Suprapubic skin (tissue), 4 donors: Measurements from ENCODE around the gene HOXD12.

Experiments used
- CTCF ChIP-seq, 2 donors: fragments of 200-600 bp in 1 of 2; fragments of 450-650 bp in 1 of 2; sonication (generic) in 1 of 2; IDR thresholded peaks; one replicate each; pipeline ENCODE4 v1.5.1; 2016 to 2019; ENCODE audit warnings: antibody characterized with exemption in 2 of 2, mild to moderate bottlenecking in 1 of 2, moderate library complexity in 1 of 2
- EP300 ChIP-seq: sonication (generic); formaldehyde crosslinking; IDR thresholded peaks from one replicate; pipeline ENCODE4 v1.6.1; 2017; ENCODE audit warnings: antibody characterized with exemption
- POLR2A ChIP-seq, 2 donors: fragments of 450-650 bp; IDR thresholded peaks; one replicate each; pipeline ENCODE4 v1.6.1; 2017; ENCODE audit warnings: antibody characterized with exemption in 2 of 2, mild to moderate bottlenecking in 2 of 2, moderate library complexity in 2 of 2
- POLR2AphosphoS5 ChIP-seq, 3 donors: sonication (generic); formaldehyde crosslinking; IDR thresholded peaks; one replicate each; pipeline ENCODE4 v1.6.1; 2017; ENCODE audit warnings: antibody characterized with exemption in 3 of 3

GRCh38 chr2:176147800-176148496 is 48.4 kb downstream of the HOXD12 start:
- TF ChIP-seq POLR2A (IDR thresholded peaks at IDR 0.05) (no peak), CTCF (IDR thresholded peaks at IDR 0.05) (no peak), EP300 (no peak), POLR2AphosphoS5 (IDR thresholded peaks at IDR 0.05) (no peak)
